DMS79 treated with DMSO at 0.1 percent for 48 hours (cell line): ENCODE results near the gene CADPS2.

ENCODE experiments used
- DNase-seq: peaks from one replicate; lab custom pipeline; 2025; lab: John Stamatoyannopoulos, UW

Gene CADPS2

GRCh38 chr7:122600630-122601029, 285.6 kb downstream of the CADPS2 start:
- no peak for DNase-seq

GRCh38 chr7:122600042-122600441, 286.2 kb downstream of the CADPS2 start:
- no peak for DNase-seq

- no peak for DNase-seq
These were observed 289.0 kb downstream of the CADPS2 start for GRCh38 chr7:122597277-122597676.

- DNase-seq = no peak
These were observed 290.4 kb downstream of the CADPS2 start for GRCh38 chr7:122595885-122596284.

- no peak for DNase-seq
These were observed 297.6 kb downstream of the CADPS2 start for GRCh38 chr7:122588621-122589020.

GRCh38 chr7:122584676-122585251, 301.5 kb downstream of the CADPS2 start:
- DNase-seq = no peak

GRCh38 chr7:122578350-122578749, 307.9 kb downstream of the CADPS2 start:
- no peak for DNase-seq

GRCh38 chr7:122577449-122578003, 308.7 kb downstream of the CADPS2 start:
- DNase-seq = no peak

GRCh38 chr7:122572706-122573105, 313.6 kb downstream of the CADPS2 start:
- DNase-seq = no peak

GRCh38 chr7:122561326-122561725, 324.9 kb downstream of the CADPS2 start:
- DNase-seq = no peak

- no peak for DNase-seq
These were observed 329.3 kb downstream of the CADPS2 start for GRCh38 chr7:122556873-122557542.

GRCh38 chr7:122556219-122556618, 330.0 kb downstream of the CADPS2 start:
- DNase-seq = no peak

GRCh38 chr7:122553761-122554160, 332.5 kb downstream of the CADPS2 start:
- DNase-seq = no peak

- DNase-seq = no peak
These were observed 333.5 kb downstream of the CADPS2 start for GRCh38 chr7:122552769-122553168.

- DNase-seq = no peak
These were observed 335.7 kb downstream of the CADPS2 start for GRCh38 chr7:122550545-122550944.

- DNase-seq = no peak
These were observed 336.7 kb downstream of the CADPS2 start for GRCh38 chr7:122549578-122549977.

- no peak for DNase-seq
These were observed 339.8 kb downstream of the CADPS2 start for GRCh38 chr7:122546496-122546895.

GRCh38 chr7:122544463-122544862, 341.8 kb downstream of the CADPS2 start:
- no peak for DNase-seq

GRCh38 chr7:122543891-122544290, 342.4 kb downstream of the CADPS2 start:
- DNase-seq = no peak

- no peak for DNase-seq
These were observed 343.1 kb downstream of the CADPS2 start for GRCh38 chr7:122543166-122543565.

- no peak for DNase-seq
These were observed 351.2 kb downstream of the CADPS2 start for GRCh38 chr7:122535086-122535485.

- DNase-seq = no peak
These were observed 353.6 kb downstream of the CADPS2 start for GRCh38 chr7:122532406-122533269.
